K562 (cell line): ENCODE data around the gene CELA3B. TPM values are rescaled to one million over a fixed set of nuclear protein-coding genes. Genes with fewer than 3 reads are reported as not detected.

ENCODE experiments used
- ATAC-seq: fragments of 200-7000 bp; cut with Tn5 transposase; 3 replicates; pipeline ENCODE4 v1.9.1; 2020; ENCODE audit warnings: moderate library complexity
- BruUV-seq: library from RNA; stranded (reverse); fragments of 400-500 nt; replicated peaks from 2 replicates; lab custom pipeline; 2021; lab: Mats Ljungman, UMichigan
- CTCF ChIA-PET: fragments of 300-600 bp; formaldehyde crosslinking; extraction: SDS; loops from one replicate; lab custom pipeline; 2021; ENCODE audit warnings: low intra/inter-chr PET ratio; lab: Yijun Ruan, JAX
- POLR2A ChIA-PET: fragments of 300-600, 350-650 bp; sonication (Branson Sonifier 250); formaldehyde crosslinking; extraction: SDS; loops from one replicate; lab custom pipeline; 2021; ENCODE audit warnings: antibody characterized with exemption, inconsistent platforms; lab: Yijun Ruan, JAX
- DNase-seq, 4 experiments: peaks; one replicate each; pipeline versions ENCODE4 v3.0.0 to v3.0.0-alpha.2; 2011 to 2018; ENCODE audit warnings: low spot score in 3 of 4, mixed read lengths in 3 of 4; ENCODE audit errors: extremely low read depth in 1 of 4
- FAIRE-seq: peaks from 2 replicates; lab custom pipeline; 2011; peaks lifted over from hg19 to GRCh38; lab: Jason Lieb, UNC
- H2AFZ ChIP-seq: 2 replicates; pipeline ENCODE4 v1.6.0; 2011; ENCODE audit warnings: low read depth, low read length, control low read depth, inconsistent platforms
- H3K27ac ChIP-seq: fragments of 200-600 bp; 3 replicates; pipeline ENCODE4 v1.8.0; 2011; ENCODE audit warnings: low read depth, mild to moderate bottlenecking, control low read depth, inconsistent platforms, low read length, moderate library complexity, mixed read lengths; ENCODE audit errors: extremely low read depth
- H3K27me3 ChIP-seq, 2 experiments: fragments of 300-600 bp in 1 of 2; 2 replicates in 1 of 2; 3 replicates in 1 of 2; pipeline versions ENCODE4 v1.6.0 to v1.8.0; 2011; ENCODE audit warnings: inconsistent platforms in 2 of 2, low read length in 2 of 2, mild to moderate bottlenecking in 1 of 2, mixed read lengths in 1 of 2, moderate library complexity in 1 of 2; ENCODE audit not compliant: control insufficient read depth in 2 of 2, insufficient read depth in 2 of 2
- H3K36me3 ChIP-seq: fragments of 300-600 bp; 3 replicates; pipeline ENCODE4 v1.8.0; 2011; ENCODE audit warnings: mild to moderate bottlenecking, low read length, inconsistent platforms; ENCODE audit not compliant: control insufficient read depth, insufficient read depth
- H3K4me1 ChIP-seq, 2 experiments: fragments of 200-600 bp in 1 of 2; replicated peaks in 1 of 2; 2 replicates in 1 of 2; 3 replicates in 1 of 2; pipeline versions ENCODE4 v1.5.1 to v1.8.0; 2011; ENCODE audit warnings: inconsistent platforms in 2 of 2, low read length in 2 of 2, mild to moderate bottlenecking in 1 of 2, mixed read lengths in 1 of 2, moderate library complexity in 1 of 2; ENCODE audit not compliant: control insufficient read depth in 2 of 2, insufficient read depth in 2 of 2
- H3K4me2 ChIP-seq: 2 replicates; pipeline ENCODE4 v1.6.1; 2011; ENCODE audit warnings: low read length, control low read depth, inconsistent platforms, mixed read lengths; ENCODE audit not compliant: insufficient read depth
- H3K4me3 ChIP-seq: fragments of 200-600 bp; sonication (generic), shearing (Covaris generic); 2 replicates; pipeline ENCODE4 v1.5.1; 2016; ENCODE audit warnings: control low read depth, inconsistent platforms
- H3K79me2 ChIP-seq: fragments of 200-600 bp; 3 replicates; pipeline ENCODE4 v1.8.0; 2011; ENCODE audit warnings: low read length, inconsistent platforms; ENCODE audit not compliant: control insufficient read depth, insufficient read depth
- H3K9ac ChIP-seq, 2 experiments: 2 replicates each; pipeline versions ENCODE4 v1.6.0 to v1.6.1; 2011; ENCODE audit warnings: low read depth in 2 of 2, low read length in 2 of 2, control low read depth in 1 of 2, inconsistent platforms in 1 of 2, mild to moderate bottlenecking in 1 of 2, mixed read lengths in 1 of 2; ENCODE audit not compliant: insufficient read depth in 1 of 2
- H3K9me1 ChIP-seq: one replicate; pipeline ENCODE4 v1.6.0; 2011; ENCODE audit warnings: inconsistent platforms, mild to moderate bottlenecking, low read length, moderate library complexity; ENCODE audit not compliant: control insufficient read depth, insufficient read depth
- H3K9me3 ChIP-seq: replicated peaks from 2 replicates; pipeline ENCODE4 v1.5.1; 2011; ENCODE audit warnings: low read depth, low read length, inconsistent platforms; ENCODE audit not compliant: control insufficient read depth, insufficient read depth
- H4K20me1 ChIP-seq: replicated peaks from 2 replicates; pipeline ENCODE4 v1.6.1; 2011; ENCODE audit warnings: low read length, inconsistent platforms, mixed read lengths; ENCODE audit not compliant: control insufficient read depth, insufficient read depth
- BCOR ChIP-seq: fragments of 450-650 bp; IDR thresholded peaks from 2 replicates; pipeline ENCODE4 v1.6.1; 2016
- CHCHD3 ChIP-seq: fragments of 250-450 bp; sonication (Bioruptor Pico); IDR thresholded peaks from 2 replicates; pipeline ENCODE4 v2.1.2; 2022; ENCODE audit warnings: mild to moderate bottlenecking
- DMBX1 ChIP-seq: fragments of 250-450 bp; sonication (Bioruptor Pico); IDR thresholded peaks from 2 replicates; pipeline ENCODE4 v1.8.0; 2022; ENCODE audit warnings: inconsistent platforms, mild to moderate bottlenecking, moderate library complexity, borderline replicate concordance
- FOXP1 ChIP-seq: sonication (generic); formaldehyde crosslinking; IDR thresholded peaks from 2 replicates; pipeline ENCODE4 v1.8.0; 2022; ENCODE audit warnings: mild to moderate bottlenecking, missing genetic modification reagents
- GATA2 ChIP-seq: sonication (generic); formaldehyde crosslinking; IDR thresholded peaks from 2 replicates; pipeline ENCODE4 v1.4.0; 2020; ENCODE audit warnings: mild to moderate bottlenecking, missing genetic modification reagents
- GATAD2B ChIP-seq: fragments of 450-650 bp; IDR thresholded peaks from 2 replicates; pipeline ENCODE4 v1.6.1; 2017; ENCODE audit warnings: mild to moderate bottlenecking, borderline replicate concordance
- HLTF ChIP-seq: fragments of 450-650 bp; IDR thresholded peaks from 2 replicates; pipeline ENCODE4 v1.6.1; 2016
- HNRNPUL1 ChIP-seq: fragments of 200-400 bp; formaldehyde crosslinking; IDR thresholded peaks from 2 replicates; pipeline ENCODE4 v1.6.1; 2017; ENCODE audit warnings: low read length
- MYNN ChIP-seq, 2 experiments: sonication (generic); formaldehyde crosslinking in 1 of 2; IDR thresholded peaks; 2 replicates each; pipeline versions ENCODE4 v1.5.0 to v1.6.1; 2016 to 2020; ENCODE audit warnings: antibody characterized with exemption in 1 of 2, missing genetic modification reagents in 1 of 2
- NCOR1 ChIP-seq: fragments of 450-650 bp; IDR thresholded peaks from 2 replicates; pipeline ENCODE4 v1.6.1; 2016; ENCODE audit warnings: mild to moderate bottlenecking, moderate library complexity
- NFIC ChIP-seq: fragments of 450-650 bp; IDR thresholded peaks from 2 replicates; pipeline ENCODE4 v1.6.1; 2017; ENCODE audit warnings: mild to moderate bottlenecking, inconsistent platforms
- PCBP1 ChIP-seq: fragments of 200-400 bp; formaldehyde crosslinking; IDR thresholded peaks from 2 replicates; pipeline ENCODE4 v1.6.1; 2018; ENCODE audit warnings: mild to moderate bottlenecking, low read depth, low read length; ENCODE audit not compliant: poor library complexity, severe bottlenecking
- RBM25 ChIP-seq: fragments of 200-400 bp; formaldehyde crosslinking; IDR thresholded peaks from 2 replicates; pipeline ENCODE4 v1.6.1; 2018; ENCODE audit warnings: low read length, low read depth, moderate library complexity; ENCODE audit not compliant: severe bottlenecking
- SAFB ChIP-seq: fragments of 200-400 bp; formaldehyde crosslinking; IDR thresholded peaks from 2 replicates; pipeline ENCODE4 v1.6.1; 2017; ENCODE audit warnings: low read depth, low read length, borderline replicate concordance
- ZNF24 ChIP-seq: fragments of 450-650 bp; IDR thresholded peaks from 2 replicates; pipeline ENCODE4 v1.6.1; 2016
- WGBS: fragments of 100-300 bp; shearing (Covaris generic); methylation state at CpG from one replicate; pipeline ENCODE4 v1.1.6; 2016; ENCODE audit warnings: low coverage, mixed read lengths; ENCODE audit not compliant: insufficient coverage; ENCODE audit errors: missing lambda C conversion rate; 5-methylcytosine and 5-hydroxymethylcytosine counted together
- in situ Hi-C: fragments of 300-500 bp; cut with MboI; formaldehyde crosslinking; loops from 4 replicates; pipeline ENCODE4 v1.15.0; 2018; ENCODE audit warnings: inconsistent platforms, mixed read lengths
- intact Hi-C: fragments of 100-400 bp; cut with micrococcal nuclease; formaldehyde crosslinking; loops from 2 replicates; pipeline ENCODE4 v1.14.2; 2022
- polyA plus RNA-seq, 8 experiments: library from polyadenylated mRNA; depleted of rRNA in 4 of 8; stranded (reverse) in 5 of 8; unstranded in 3 of 8; fragments of >200 nt; fragmentation: Nextera tagmentation in 2 of 8; fragmentation: Illumina TruSeq in 1 of 8; extraction: Ambion mirVana in 2 of 8; extraction: Trizol in 1 of 8; gene quantifications; 2 replicates each; pipeline versions ENCODE4 v1.2.1 to v1.2.3, GENCODE V29; 2011 to 2014; ENCODE audit warnings: inconsistent platforms in 1 of 8, missing spikeins in 1 of 8
- total RNA-seq, 7 experiments: library from RNA; depleted of rRNA in 6 of 7; stranded (reverse); fragments of >200 nt in 6 of 7; fragmentation: Illumina TruSeq in 2 of 7; extraction: Trizol in 2 of 7; gene quantifications; 2 replicates each; pipeline versions ENCODE4 v1.2.1 to v1.2.3, GENCODE V29; 2011 to 2021; ENCODE audit warnings: low replicate concordance in 1 of 7
- TF ChIP-seq, protein P1 (sequence below): IDR thresholded peaks from 2 replicates; pipeline ENCODE4 v1.6.1; 2011; ENCODE audit warnings: borderline replicate concordance, low read depth, mild to moderate bottlenecking, moderate library complexity, low read length; ENCODE audit not compliant: insufficient read depth, poor library complexity, severe bottlenecking
- TF ChIP-seq, protein P2 (sequence below): sonication (generic); formaldehyde crosslinking; IDR thresholded peaks from 2 replicates; pipeline ENCODE4 v1.9.0; 2022; ENCODE audit warnings: mild to moderate bottlenecking, missing genetic modification reagents
- TF ChIP-seq, protein P3 (sequence below): sonication (generic); formaldehyde crosslinking; IDR thresholded peaks from 2 replicates; pipeline ENCODE4 v1.8.0; 2023; ENCODE audit warnings: mild to moderate bottlenecking, missing genetic modification reagents

The CELA3B gene
- total and polyA plus RNA-seq, 9 of the 15 experiments (the other 6 are each of a cell fraction or from before 2014, with no cell fraction given): 3.1 TPM; not detected in 8

DNA sequence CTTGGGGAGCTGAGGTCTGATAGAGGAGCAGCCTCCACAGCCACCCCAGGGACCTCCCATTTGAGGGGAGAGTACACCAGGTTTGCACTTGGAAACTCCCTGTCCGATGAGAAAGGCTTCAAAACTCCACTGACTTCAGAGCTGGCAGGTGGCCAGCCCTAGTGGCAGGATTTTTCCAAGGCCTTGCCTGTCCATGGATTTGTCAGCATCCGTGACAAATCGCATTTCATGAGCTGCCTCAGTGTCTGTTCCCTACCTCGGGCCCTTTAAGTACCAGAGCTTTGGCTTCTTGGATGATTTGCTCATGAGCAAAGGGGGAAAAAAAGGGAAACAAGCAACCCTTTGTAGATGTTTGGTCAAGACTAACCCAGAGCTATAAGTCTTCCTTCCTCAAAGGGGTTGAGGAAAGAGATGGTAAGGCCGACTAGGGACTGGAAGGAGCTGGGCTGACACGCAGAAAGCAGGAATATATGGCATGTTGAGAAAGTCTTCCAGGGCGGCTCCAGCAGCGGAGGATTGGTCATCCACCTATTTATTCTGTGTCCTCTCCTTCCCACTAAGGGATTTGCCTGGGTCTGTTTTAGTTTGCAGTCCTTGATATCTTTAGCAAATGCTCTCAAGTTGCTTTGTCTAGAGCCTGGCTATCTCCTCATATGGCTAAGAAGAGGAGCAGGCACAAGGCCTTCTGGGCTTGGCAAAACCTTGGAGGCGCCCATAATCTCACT, 37.0 kb upstream of the CELA3B start (continued):
- TF ChIP-seq SAFB (no peak), NFIC (peak; percentile 98), MYNN (IDR thresholded peaks at IDR 0.05) (no peak), MYNN (CRISPR knock-in tag; IDR thresholded peaks at IDR 0.05) (no peak)

DNA sequence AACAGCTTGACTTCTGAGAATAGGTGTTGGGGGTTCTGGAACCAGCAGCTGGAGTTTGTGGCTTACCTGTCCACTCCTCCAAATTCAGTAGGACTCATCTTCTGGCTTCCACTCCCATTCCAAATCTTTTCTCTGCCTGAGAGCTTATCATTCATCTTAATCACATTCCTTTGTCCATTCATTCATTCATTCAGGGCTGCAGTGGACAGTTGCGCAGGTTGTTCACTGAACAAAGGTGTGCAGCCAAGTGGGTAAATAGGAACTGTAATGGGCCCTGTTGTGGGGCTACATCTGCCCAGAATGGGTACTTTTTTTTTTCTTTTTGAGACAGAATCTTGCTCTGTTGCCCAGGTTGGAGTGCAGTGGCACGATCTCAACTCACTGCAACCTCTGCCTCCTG, 36.3 kb upstream of the CELA3B start:
- Histone ChIP-seq H3K27ac (no peak overlapping the region), H3K9me3 (no peaks in the 10 kb centered on the region), H3K4me2 (no peak overlapping the region), H3K4me1 (peaks cover 60 to 61% of the 10 kb centered on the region in 2 experiments), H3K36me3 (peaks cover 2% of the 10 kb centered on the region; the same call in 1 of the 3 replicates), H4K20me1 (no peaks in the 10 kb centered on the region), H2AFZ (no peak overlapping the region; the same call in 1 of the 2 replicates), H3K79me2 (peaks cover 14% of the 10 kb centered on the region), H3K9me1 (no peaks in the 10 kb centered on the region), H3K4me3 (no peak overlapping the region), H3K9ac (peak overlapping the region in 1 of 2 experiments; percentile 5; a peak in 1 of 4 replicates), H3K27me3 (no peaks in the 10 kb centered on the region)
- no peak for ATAC-seq
- POLR2A ChIA-PET: interaction anchor here (1.1 to 1.3 kb wide), 6 partner anchors 8 to 158 kb away, joined by 3 to 10 read pairs (median 4); no protein-coding TSS in a partner anchor
- CTCF ChIA-PET: no interaction called here
- in situ Hi-C loops (no loop called here), intact Hi-C loops (no loop called here)
- FAIRE-seq: no peak
- WGBS: 100% methylated on average over 1 of the region's 2 CpGs
- no TSS peak for BruUV-seq
- no peak for DNase-seq
- TF ChIP-seq, protein P1, sequence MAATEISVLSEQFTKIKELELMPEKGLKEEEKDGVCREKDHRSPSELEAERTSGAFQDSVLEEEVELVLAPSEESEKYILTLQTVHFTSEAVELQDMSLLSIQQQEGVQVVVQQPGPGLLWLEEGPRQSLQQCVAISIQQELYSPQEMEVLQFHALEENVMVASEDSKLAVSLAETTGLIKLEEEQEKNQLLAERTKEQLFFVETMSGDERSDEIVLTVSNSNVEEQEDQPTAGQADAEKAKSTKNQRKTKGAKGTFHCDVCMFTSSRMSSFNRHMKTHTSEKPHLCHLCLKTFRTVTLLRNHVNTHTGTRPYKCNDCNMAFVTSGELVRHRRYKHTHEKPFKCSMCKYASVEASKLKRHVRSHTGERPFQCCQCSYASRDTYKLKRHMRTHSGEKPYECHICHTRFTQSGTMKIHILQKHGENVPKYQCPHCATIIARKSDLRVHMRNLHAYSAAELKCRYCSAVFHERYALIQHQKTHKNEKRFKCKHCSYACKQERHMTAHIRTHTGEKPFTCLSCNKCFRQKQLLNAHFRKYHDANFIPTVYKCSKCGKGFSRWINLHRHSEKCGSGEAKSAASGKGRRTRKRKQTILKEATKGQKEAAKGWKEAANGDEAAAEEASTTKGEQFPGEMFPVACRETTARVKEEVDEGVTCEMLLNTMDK: no peak
- no peak for TF ChIP-seq PCBP1
- TF ChIP-seq NCOR1: no peak
- TF ChIP-seq ZNF24: peak; percentile 94
- TF ChIP-seq RBM25: peak; percentile 74
- TF ChIP-seq, protein P2, sequence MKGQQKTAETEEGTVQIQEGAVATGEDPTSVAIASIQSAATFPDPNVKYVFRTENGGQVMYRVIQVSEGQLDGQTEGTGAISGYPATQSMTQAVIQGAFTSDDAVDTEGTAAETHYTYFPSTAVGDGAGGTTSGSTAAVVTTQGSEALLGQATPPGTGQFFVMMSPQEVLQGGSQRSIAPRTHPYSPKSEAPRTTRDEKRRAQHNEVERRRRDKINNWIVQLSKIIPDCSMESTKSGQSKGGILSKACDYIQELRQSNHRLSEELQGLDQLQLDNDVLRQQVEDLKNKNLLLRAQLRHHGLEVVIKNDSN (CRISPR knock-in tag): no peak
- TF ChIP-seq FOXP1 (CRISPR knock-in tag): no peak
- TF ChIP-seq, protein P3, sequence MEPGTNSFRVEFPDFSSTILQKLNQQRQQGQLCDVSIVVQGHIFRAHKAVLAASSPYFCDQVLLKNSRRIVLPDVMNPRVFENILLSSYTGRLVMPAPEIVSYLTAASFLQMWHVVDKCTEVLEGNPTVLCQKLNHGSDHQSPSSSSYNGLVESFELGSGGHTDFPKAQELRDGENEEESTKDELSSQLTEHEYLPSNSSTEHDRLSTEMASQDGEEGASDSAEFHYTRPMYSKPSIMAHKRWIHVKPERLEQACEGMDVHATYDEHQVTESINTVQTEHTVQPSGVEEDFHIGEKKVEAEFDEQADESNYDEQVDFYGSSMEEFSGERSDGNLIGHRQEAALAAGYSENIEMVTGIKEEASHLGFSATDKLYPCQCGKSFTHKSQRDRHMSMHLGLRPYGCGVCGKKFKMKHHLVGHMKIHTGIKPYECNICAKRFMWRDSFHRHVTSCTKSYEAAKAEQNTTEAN (CRISPR knock-in tag): no peak
- TF ChIP-seq HNRNPUL1: no peak
- 0 out of 2 replicates have a peak, but pooled peaks have one; percentile 24 for TF ChIP-seq DMBX1 (CRISPR knock-in tag)
- TF ChIP-seq CHCHD3 (CRISPR knock-in tag): no peak
- TF ChIP-seq GATAD2B: no peak
- 0 out of 2 replicates have a peak, but pooled peaks have one; percentile 10 for TF ChIP-seq GATA2 (CRISPR knock-in tag)
- peak; percentile 66; the same call in 1 of the 2 replicates for TF ChIP-seq HLTF
- TF ChIP-seq BCOR: peak; percentile 61; the same call in 1 of the 2 replicates
